Measurements from ENCODE around the gene PAK2.
"Not testable (repeated sequence)": the region's sequence is repeated elsewhere in the genome, so short reads cannot be mapped to it uniquely, and the experiment has no call there.

DNA sequence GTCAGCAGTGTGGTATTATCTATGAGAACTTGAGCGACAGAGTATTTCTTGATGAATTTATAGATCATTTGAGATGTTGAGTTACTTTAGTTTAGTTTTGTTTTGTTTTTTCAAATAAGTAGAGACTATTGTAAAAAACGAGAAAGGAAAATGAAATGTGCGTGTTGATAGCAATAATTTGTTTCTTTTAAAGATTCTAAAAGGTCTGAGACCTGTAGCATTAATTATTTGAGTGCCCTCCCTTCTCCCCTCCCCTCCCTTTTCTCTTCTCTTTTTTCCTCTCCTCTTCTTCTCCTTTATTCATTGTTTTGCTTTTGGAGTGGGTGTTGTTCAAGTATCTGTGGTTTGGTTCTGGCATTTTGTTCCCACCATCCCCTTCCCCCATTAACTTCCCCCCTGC lies 90.0 kb downstream of the PAK2 start:
- TF ChIP-seq, protein P1, sequence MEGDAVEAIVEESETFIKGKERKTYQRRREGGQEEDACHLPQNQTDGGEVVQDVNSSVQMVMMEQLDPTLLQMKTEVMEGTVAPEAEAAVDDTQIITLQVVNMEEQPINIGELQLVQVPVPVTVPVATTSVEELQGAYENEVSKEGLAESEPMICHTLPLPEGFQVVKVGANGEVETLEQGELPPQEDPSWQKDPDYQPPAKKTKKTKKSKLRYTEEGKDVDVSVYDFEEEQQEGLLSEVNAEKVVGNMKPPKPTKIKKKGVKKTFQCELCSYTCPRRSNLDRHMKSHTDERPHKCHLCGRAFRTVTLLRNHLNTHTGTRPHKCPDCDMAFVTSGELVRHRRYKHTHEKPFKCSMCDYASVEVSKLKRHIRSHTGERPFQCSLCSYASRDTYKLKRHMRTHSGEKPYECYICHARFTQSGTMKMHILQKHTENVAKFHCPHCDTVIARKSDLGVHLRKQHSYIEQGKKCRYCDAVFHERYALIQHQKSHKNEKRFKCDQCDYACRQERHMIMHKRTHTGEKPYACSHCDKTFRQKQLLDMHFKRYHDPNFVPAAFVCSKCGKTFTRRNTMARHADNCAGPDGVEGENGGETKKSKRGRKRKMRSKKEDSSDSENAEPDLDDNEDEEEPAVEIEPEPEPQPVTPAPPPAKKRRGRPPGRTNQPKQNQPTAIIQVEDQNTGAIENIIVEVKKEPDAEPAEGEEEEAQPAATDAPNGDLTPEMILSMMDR (IDR thresholded peaks at IDR 0.05) = not testable (repeated sequence)
- TF ChIP-seq ZFX (IDR thresholded peaks at IDR 0.05; ENCODE audit: borderline replicate concordance) = not testable (repeated sequence)
